Stimulated activated naive CD8-positive, alpha-beta T cell treated with anti-CD3 and anti-CD28 coated beads, Interleukin-15, Interleukin-2, amounts not matched to agents 100 ng/mL and 50 ng/mL, for 24 hours (primary cell): ENCODE measurements around the gene NUDT16L1.

Experiments
- H3K27ac Mint-ChIP-seq: one replicate; pipeline ENCODE4 v1.8.0; 2021; ENCODE audit warnings: mild to moderate bottlenecking, mixed read lengths
- H3K27me3 Mint-ChIP-seq: one replicate; pipeline ENCODE4 v1.8.0; 2021; ENCODE audit warnings: mixed read lengths
- H3K36me3 Mint-ChIP-seq: one replicate; pipeline ENCODE4 v1.8.0; 2021; ENCODE audit warnings: low read depth, mixed read lengths
- H3K4me1 Mint-ChIP-seq: one replicate; pipeline ENCODE4 v1.8.0; 2021; ENCODE audit warnings: low read depth, mixed read lengths
- H3K4me3 Mint-ChIP-seq: one replicate; pipeline ENCODE4 v1.8.0; 2021; ENCODE audit warnings: mild to moderate bottlenecking, mixed read lengths
- H3K9me3 Mint-ChIP-seq: one replicate; pipeline ENCODE4 v1.8.0; 2021; ENCODE audit warnings: mixed read lengths

Gene NUDT16L1

GRCh38 chr16:4659363-4660353 lies 33.7 kb upstream of the NUDT16L1 start:
- Mint-ChIP-seq H3K4me3 (no peak overlapping the region), H3K27me3 (no peaks in the 10 kb centered on the region), H3K27ac (peak overlapping the region; percentile 67), H3K4me1 (peaks cover 49% of the 10 kb centered on the region), H3K36me3 (peaks cover 13% of the 10 kb centered on the region), H3K9me3 (no peaks in the 10 kb centered on the region)

GRCh38 chr16:4660454-4661007 lies 32.8 kb upstream of the NUDT16L1 start:
- H3K9me3 Mint-ChIP-seq, result no peaks in the 10 kb centered on the region
- peak overlapping the region; percentile 76 for H3K27ac Mint-ChIP-seq
- H3K36me3 Mint-ChIP-seq, result peaks cover 15% of the 10 kb centered on the region
- H3K4me1 Mint-ChIP-seq, result peaks cover 57% of the 10 kb centered on the region
- H3K27me3 Mint-ChIP-seq, result no peaks in the 10 kb centered on the region
- no peak overlapping the region for H3K4me3 Mint-ChIP-seq

GRCh38 chr16:4661661-4662060 lies 31.7 kb upstream of the NUDT16L1 start:
- Mint-ChIP-seq H3K27ac (no peak overlapping the region), H3K4me1 (peaks cover 63% of the 10 kb centered on the region), H3K9me3 (no peaks in the 10 kb centered on the region), H3K27me3 (no peaks in the 10 kb centered on the region), H3K4me3 (no peak overlapping the region), H3K36me3 (peaks cover 14% of the 10 kb centered on the region)

GRCh38 chr16:4663465-4663776 lies 29.9 kb upstream of the NUDT16L1 start:
- Mint-ChIP-seq H3K27me3 (no peaks in the 10 kb centered on the region), H3K4me3 (no peak overlapping the region), H3K9me3 (no peaks in the 10 kb centered on the region), H3K4me1 (peaks cover 63% of the 10 kb centered on the region), H3K36me3 (peaks cover 20% of the 10 kb centered on the region), H3K27ac (peak overlapping the region; percentile 92)

- Mint-ChIP-seq H3K36me3 (peaks cover 20% of the 10 kb centered on the region), H3K27me3 (no peaks in the 10 kb centered on the region), H3K4me3 (peak overlapping the region; percentile 77), H3K27ac (peak overlapping the region; percentile 92), H3K4me1 (peaks cover 60% of the 10 kb centered on the region), H3K9me3 (no peaks in the 10 kb centered on the region)
Observed at GRCh38 chr16:4663777-4664465, 29.4 kb upstream of the NUDT16L1 start.

- Mint-ChIP-seq H3K36me3 (peaks cover 25% of the 10 kb centered on the region), H3K4me3 (peak overlapping the region; percentile 77), H3K9me3 (no peaks in the 10 kb centered on the region), H3K27ac (peak overlapping the region; percentile 92), H3K4me1 (peaks cover 52% of the 10 kb centered on the region), H3K27me3 (no peaks in the 10 kb centered on the region)
Observed at GRCh38 chr16:4664538-4665418, 28.6 kb upstream of the NUDT16L1 start.

GRCh38 chr16:4666537-4667202 lies 26.7 kb upstream of the NUDT16L1 start:
- no peaks in the 10 kb centered on the region for H3K27me3 Mint-ChIP-seq
- no peak overlapping the region for H3K27ac Mint-ChIP-seq
- H3K4me3 Mint-ChIP-seq, result no peak overlapping the region
- peaks cover 33% of the 10 kb centered on the region for H3K4me1 Mint-ChIP-seq
- H3K9me3 Mint-ChIP-seq, result no peaks in the 10 kb centered on the region
- H3K36me3 Mint-ChIP-seq, result peaks cover 25% of the 10 kb centered on the region

GRCh38 chr16:4667203-4667963 lies 26.0 kb upstream of the NUDT16L1 start:
- H3K4me3 Mint-ChIP-seq, result no peak overlapping the region
- peaks cover 25% of the 10 kb centered on the region for H3K36me3 Mint-ChIP-seq
- no peak overlapping the region for H3K27ac Mint-ChIP-seq
- H3K27me3 Mint-ChIP-seq, result no peaks in the 10 kb centered on the region
- peaks cover 28% of the 10 kb centered on the region for H3K4me1 Mint-ChIP-seq
- H3K9me3 Mint-ChIP-seq, result no peaks in the 10 kb centered on the region

- no peak overlapping the region for H3K4me3 Mint-ChIP-seq
- peaks cover 26% of the 10 kb centered on the region for H3K4me1 Mint-ChIP-seq
- no peak overlapping the region for H3K27ac Mint-ChIP-seq
- H3K9me3 Mint-ChIP-seq, result no peaks in the 10 kb centered on the region
- peaks cover 25% of the 10 kb centered on the region for H3K36me3 Mint-ChIP-seq
- no peaks in the 10 kb centered on the region for H3K27me3 Mint-ChIP-seq
Observed at GRCh38 chr16:4668313-4668960, 24.9 kb upstream of the NUDT16L1 start.

GRCh38 chr16:4673387-4674046 lies 19.8 kb upstream of the NUDT16L1 start:
- Mint-ChIP-seq H3K4me3 (no peak overlapping the region), H3K9me3 (no peaks in the 10 kb centered on the region), H3K27me3 (no peaks in the 10 kb centered on the region), H3K36me3 (peaks cover 17% of the 10 kb centered on the region), H3K4me1 (peaks cover 30% of the 10 kb centered on the region), H3K27ac (no peak overlapping the region)

- no peaks in the 10 kb centered on the region for H3K9me3 Mint-ChIP-seq
- H3K27ac Mint-ChIP-seq, result peak overlapping the region; percentile 99
- H3K4me1 Mint-ChIP-seq, result peaks cover 36% of the 10 kb centered on the region
- no peaks in the 10 kb centered on the region for H3K27me3 Mint-ChIP-seq
- H3K4me3 Mint-ChIP-seq, result peak overlapping the region; percentile 23
- H3K36me3 Mint-ChIP-seq, result peaks cover 12% of the 10 kb centered on the region
Observed at GRCh38 chr16:4674926-4675530, 18.3 kb upstream of the NUDT16L1 start.
